GM12892 (cell line): Measurements from ENCODE around the gene CRAMP1.

ENCODE experiments used
- POLR2A ChIP-seq: IDR thresholded peaks from 2 replicates; pipeline ENCODE4 v1.6.1; 2011; ENCODE audit warnings: low read depth, low read length, control low read depth
- POLR2AphosphoS5 ChIP-seq: IDR thresholded peaks from 2 replicates; pipeline ENCODE4 v1.6.1; 2011; ENCODE audit warnings: low read depth, low read length, control low read depth

DNA sequence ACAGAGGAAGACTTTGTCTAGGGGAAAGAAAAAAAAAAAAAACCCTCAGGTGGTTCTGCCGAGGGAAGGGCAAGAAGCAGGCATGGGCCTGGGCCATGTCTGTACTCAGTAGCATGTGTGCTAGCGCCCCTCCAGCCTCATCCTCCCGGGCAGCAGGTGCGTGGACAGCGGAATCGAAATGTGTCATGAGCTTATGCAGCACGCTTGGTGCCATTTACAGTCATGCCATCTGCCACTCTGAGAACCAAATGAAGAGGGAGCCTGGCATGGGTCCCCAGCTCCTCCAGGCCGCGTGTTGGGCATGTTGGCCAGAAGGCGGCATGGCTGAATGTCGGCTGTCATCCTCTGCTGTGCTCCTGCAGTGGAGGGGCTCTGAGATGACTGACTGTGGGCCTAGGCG, 31.4 kb downstream of the CRAMP1 start:
- no peak for TF ChIP-seq POLR2AphosphoS5
- TF ChIP-seq POLR2A: no peak
